22Rv1 (cell line): Measurements from ENCODE around the gene SLC44A4.

Experiments
- H3K27ac ChIP-seq: fragments of 450-650 bp; 2 replicates; pipeline ENCODE4 v1.5.1; 2017
- CTCF ChIP-seq: fragments of 450-650 bp; IDR thresholded peaks from 2 replicates; pipeline ENCODE4 v1.5.1; 2017; ENCODE audit warnings: mild to moderate bottlenecking
- ZFX ChIP-seq: fragments of 450-650 bp; IDR thresholded peaks from 2 replicates; pipeline ENCODE4 v1.6.1; 2017; ENCODE audit warnings: antibody characterized with exemption, borderline replicate concordance

The SLC44A4 gene

GRCh38 chr6:31881136-31881859 is 2.5 kb upstream of the SLC44A4 start:
- TF ChIP-seq CTCF (no peak), ZFX (no peak)
- peak overlapping the region; percentile 2; the same call in 1 of the 2 replicates for H3K27ac ChIP-seq

- H3K27ac ChIP-seq, result no peak overlapping the region
- TF ChIP-seq CTCF, result no peak
- TF ChIP-seq ZFX, result no peak
These were observed 1.8 kb upstream of the SLC44A4 start for GRCh38 chr6:31880616-31881015.

GRCh38 chr6:31879901-31880300 is 1.1 kb upstream of the SLC44A4 start:
- TF ChIP-seq ZFX, result no peak
- TF ChIP-seq CTCF, result no peak
- peak overlapping the region; percentile 78 for H3K27ac ChIP-seq

- TF ChIP-seq ZFX, result no peak
- no peak for TF ChIP-seq CTCF
- peak overlapping the region; percentile 78 for H3K27ac ChIP-seq
These were observed 346 bp upstream of the SLC44A4 start for GRCh38 chr6:31879143-31879542.

DNA sequence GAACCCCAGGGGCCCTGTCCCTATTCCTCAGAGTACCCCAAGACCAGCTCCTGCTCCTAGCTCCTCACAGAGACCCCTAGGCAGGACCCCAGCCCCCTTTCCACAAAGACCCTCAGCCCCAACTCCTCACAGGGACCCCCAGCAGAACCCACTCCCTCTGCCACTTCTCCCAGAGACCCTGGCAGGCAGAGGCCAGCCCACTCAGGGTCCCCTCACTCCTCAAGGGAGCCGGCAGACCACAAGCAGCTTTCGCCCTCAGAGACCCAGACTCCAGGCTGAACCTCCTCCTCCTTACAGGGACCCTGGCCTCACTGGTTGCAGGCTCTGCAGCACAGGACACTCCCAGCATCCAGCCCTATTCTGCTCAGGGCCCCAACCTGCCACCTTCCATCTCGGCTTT is 575 bp downstream of the SLC44A4 start:
- peak overlapping the region; percentile 78 for H3K27ac ChIP-seq
- no peak for TF ChIP-seq CTCF
- TF ChIP-seq ZFX, result no peak

DNA sequence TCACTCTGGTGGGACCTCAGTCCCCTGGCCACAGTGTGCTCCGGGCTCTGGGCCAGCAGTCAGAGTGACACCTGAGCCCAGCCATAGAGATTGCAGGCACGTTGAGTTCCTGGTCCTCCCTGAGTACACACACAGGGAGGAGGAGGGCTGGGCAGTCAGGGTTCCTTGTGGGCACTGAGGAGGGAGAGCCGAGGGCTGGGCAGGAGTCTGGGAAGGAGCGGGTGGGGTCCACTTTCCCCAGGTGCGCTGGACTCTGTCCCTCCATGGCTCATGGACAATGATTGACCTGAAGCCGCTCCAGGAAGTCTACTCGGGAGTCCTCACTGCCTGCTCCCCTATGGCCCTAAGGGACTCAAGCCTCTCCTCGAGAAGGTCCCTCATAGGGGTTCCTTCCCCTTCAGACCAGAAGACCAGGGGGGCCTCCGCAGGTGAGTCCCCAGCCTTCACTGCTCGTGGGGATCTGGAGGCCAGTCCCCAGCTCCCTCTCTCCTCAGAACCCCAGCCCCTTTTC is 1.1 kb downstream of the SLC44A4 start:
- peak overlapping the region; percentile 78 for H3K27ac ChIP-seq
- TF ChIP-seq CTCF, result no peak
- TF ChIP-seq ZFX, result no peak

- H3K27ac ChIP-seq, result peak overlapping the region; percentile 78
- no peak for TF ChIP-seq ZFX
- no peak for TF ChIP-seq CTCF
These were observed 1.6 kb downstream of the SLC44A4 start for GRCh38 chr6:31877125-31877650.
